Activated naive CD8-positive, alpha-beta T cell treated with anti-CD3 and anti-CD28 coated beads, Interleukin-2, amount 10 ng/mL, durations not matched to agents 7 days and 5 days (primary cell): ENCODE measurements around the gene HES1. TPM values are rescaled to one million over a fixed set of nuclear protein-coding genes. Genes with fewer than 3 reads are reported as not detected.

ENCODE experiments used
- ATAC-seq: fragments of 150-1000 bp; cut with Tn5 transposase; one replicate; pipeline ENCODE4 v1.10.0; 2021; ENCODE audit warnings: low read depth, moderate library complexity
- POLR2A ChIA-PET: fragments of 350-600 bp; sonication (Branson Sonifier 250); formaldehyde crosslinking; loops from one replicate; lab custom pipeline; 2021; ENCODE audit warnings: antibody characterized with exemption; lab: Charles Lee
- DNase-seq: peaks from one replicate; pipeline ENCODE4 v3.0.0; 2021
- H3K27ac Mint-ChIP-seq: one replicate; pipeline ENCODE4 v1.8.0; 2022; ENCODE audit warnings: mild to moderate bottlenecking, mixed read lengths
- H3K27me3 Mint-ChIP-seq: one replicate; pipeline ENCODE4 v1.8.0; 2022; ENCODE audit warnings: mild to moderate bottlenecking, moderate library complexity, mixed read lengths
- H3K36me3 Mint-ChIP-seq: one replicate; pipeline ENCODE4 v1.8.0; 2021; ENCODE audit warnings: mild to moderate bottlenecking, mixed read lengths
- H3K4me1 Mint-ChIP-seq: one replicate; pipeline ENCODE4 v1.8.0; 2021; ENCODE audit warnings: mixed read lengths
- H3K4me3 Mint-ChIP-seq: one replicate; pipeline ENCODE4 v1.8.0; 2022; ENCODE audit warnings: mild to moderate bottlenecking, moderate library complexity, mixed read lengths
- H3K9me3 Mint-ChIP-seq: one replicate; pipeline ENCODE4 v1.8.0; 2021; ENCODE audit warnings: mixed read lengths
- total RNA-seq, 2 experiments: library from RNA; stranded (reverse); gene quantifications; one replicate each; pipeline ENCODE4 v1.2.3, GENCODE V29; 2021

Gene HES1
- total RNA-seq, 2 experiments from 2014 or later, result not detected

DNA sequence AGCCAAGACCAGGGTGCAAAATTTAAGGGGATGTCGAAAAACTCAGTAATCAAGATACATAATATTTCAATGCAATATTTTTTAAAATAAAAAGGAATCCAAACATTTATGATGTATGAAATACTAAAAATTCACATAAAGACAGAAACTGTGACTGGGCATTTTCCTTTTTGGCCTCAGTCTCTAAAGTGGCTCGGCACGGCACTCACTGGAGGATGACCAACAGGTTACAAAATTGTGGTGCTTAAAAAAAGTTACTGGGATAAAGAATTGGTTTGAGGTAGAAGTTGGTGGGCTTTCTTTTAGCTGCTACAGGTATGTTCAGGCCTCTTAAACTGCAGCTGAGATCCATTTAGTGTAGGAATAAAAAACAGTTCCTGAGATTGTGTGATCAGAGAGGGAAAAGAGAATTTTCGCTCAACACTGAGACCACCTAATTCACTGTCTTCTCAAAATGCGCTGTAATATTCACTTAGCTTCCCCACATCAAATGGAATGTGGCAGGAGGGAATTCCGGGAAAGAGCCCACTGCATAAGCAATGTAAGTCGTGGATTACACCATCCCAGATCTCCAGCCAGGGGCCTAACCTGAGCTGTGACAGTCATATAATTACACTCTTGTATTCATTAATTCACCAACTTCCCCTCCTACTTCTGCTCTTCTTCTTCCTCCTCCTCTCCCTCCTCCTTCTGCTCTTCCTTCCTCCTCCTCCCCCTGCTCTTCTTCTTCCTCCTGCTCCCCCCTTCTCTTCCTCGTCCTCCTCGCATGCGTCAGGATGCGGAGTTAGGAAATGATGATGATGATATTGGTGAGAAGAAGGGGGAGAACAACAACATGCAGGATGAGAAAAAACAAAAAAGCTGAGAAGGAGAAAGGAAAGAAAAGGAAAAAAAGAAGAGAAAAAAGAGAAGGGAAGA is 45.9 kb downstream of the HES1 start:
- POLR2A ChIA-PET, result no interaction called here
- H3K4me1 Mint-ChIP-seq, result peaks cover 4% of the 10 kb centered on the region
- no peaks in the 10 kb centered on the region for H3K36me3 Mint-ChIP-seq
- no peaks in the 10 kb centered on the region for H3K9me3 Mint-ChIP-seq
- DNase-seq (no peak), ATAC-seq (no peak)
- H3K27ac Mint-ChIP-seq, result no peak overlapping the region
- peaks cover 12% of the 10 kb centered on the region for H3K27me3 Mint-ChIP-seq
- H3K4me3 Mint-ChIP-seq, result no peak overlapping the region

DNA sequence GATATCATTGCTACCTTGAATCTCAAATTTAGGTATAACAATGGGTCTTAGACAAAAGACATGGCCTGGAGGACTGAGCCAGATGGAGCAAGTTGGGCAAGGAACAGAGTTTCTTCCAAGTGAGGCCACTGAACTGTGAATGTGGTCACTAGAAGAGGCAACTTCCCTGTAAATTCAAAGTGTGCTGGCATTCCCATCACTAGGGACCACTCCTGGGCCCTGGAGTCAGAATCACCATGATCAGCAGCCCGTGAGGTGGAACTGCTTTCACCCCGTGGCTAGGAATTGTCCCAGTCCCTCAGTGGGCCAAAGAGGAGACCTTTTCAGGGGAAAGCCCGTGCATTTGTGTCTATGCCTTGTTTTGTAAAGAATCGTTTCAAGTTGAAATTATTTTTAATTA is 47.3 kb downstream of the HES1 start:
- no peaks in the 10 kb centered on the region for H3K9me3 Mint-ChIP-seq
- POLR2A ChIA-PET, result no interaction called here
- peaks cover 2% of the 10 kb centered on the region for H3K4me1 Mint-ChIP-seq
- no peak overlapping the region for H3K27ac Mint-ChIP-seq
- no peaks in the 10 kb centered on the region for H3K36me3 Mint-ChIP-seq
- peaks cover 8% of the 10 kb centered on the region for H3K27me3 Mint-ChIP-seq
- H3K4me3 Mint-ChIP-seq, result no peak overlapping the region
- DNase-seq, result no peak
- ATAC-seq, result no peak

DNA sequence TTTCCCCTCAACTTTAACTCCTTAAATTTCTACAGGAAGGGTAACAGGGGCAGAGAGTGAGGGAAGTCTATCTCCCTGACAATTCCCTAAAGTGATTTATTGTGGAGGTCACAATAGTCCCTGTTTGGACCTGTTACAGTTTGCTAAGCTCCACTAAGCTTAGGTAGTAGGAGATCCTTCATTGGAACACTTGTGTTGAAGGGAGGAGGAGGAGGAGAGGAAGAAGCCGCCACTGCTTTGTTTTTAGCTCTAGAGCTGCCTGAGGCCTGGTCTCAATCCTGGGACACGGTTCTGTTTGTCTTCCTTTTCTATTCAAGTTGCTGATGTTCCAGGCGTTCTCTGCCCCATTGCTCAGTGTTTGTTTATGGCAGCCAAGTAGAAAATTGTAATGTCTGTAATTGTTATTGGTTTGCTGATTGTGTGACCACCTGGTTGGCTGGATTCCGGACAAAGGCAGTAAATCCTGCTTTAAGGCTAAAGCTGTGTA is 48.4 kb downstream of the HES1 start:
- H3K4me1 Mint-ChIP-seq, result peaks cover 2% of the 10 kb centered on the region
- H3K27ac Mint-ChIP-seq, result no peak overlapping the region
- ATAC-seq (no peak), DNase-seq (no peak)
- H3K36me3 Mint-ChIP-seq, result no peaks in the 10 kb centered on the region
- no peaks in the 10 kb centered on the region for H3K9me3 Mint-ChIP-seq
- no peak overlapping the region for H3K4me3 Mint-ChIP-seq
- H3K27me3 Mint-ChIP-seq, result peaks cover 6% of the 10 kb centered on the region
- POLR2A ChIA-PET, result no interaction called here

DNA sequence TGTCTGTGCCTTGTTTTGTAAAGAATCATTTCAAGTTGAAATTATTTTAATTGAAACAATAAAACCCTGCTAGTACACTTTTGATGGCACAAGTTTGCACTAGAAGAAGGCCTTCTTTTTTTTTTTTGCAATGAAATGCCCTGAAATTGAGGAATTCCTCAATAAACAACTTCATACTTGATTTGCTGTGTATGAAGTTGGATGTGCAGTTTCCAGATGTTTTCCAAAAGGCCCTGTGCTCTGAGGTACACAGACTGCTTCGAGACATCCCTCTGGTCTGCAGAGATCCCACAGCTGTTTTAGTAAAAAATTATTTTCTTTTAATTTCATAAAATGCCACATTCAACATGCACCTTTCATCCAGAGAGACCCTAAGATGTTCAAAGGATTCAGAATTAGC is 48.9 kb downstream of the HES1 start:
- DNase-seq (no peak), ATAC-seq (no peak)
- peaks cover 2% of the 10 kb centered on the region for H3K4me1 Mint-ChIP-seq
- no peak overlapping the region for H3K27ac Mint-ChIP-seq
- no peaks in the 10 kb centered on the region for H3K36me3 Mint-ChIP-seq
- POLR2A ChIA-PET, result no interaction called here
- peaks cover 3% of the 10 kb centered on the region for H3K27me3 Mint-ChIP-seq
- H3K4me3 Mint-ChIP-seq, result no peak overlapping the region
- no peaks in the 10 kb centered on the region for H3K9me3 Mint-ChIP-seq

DNA sequence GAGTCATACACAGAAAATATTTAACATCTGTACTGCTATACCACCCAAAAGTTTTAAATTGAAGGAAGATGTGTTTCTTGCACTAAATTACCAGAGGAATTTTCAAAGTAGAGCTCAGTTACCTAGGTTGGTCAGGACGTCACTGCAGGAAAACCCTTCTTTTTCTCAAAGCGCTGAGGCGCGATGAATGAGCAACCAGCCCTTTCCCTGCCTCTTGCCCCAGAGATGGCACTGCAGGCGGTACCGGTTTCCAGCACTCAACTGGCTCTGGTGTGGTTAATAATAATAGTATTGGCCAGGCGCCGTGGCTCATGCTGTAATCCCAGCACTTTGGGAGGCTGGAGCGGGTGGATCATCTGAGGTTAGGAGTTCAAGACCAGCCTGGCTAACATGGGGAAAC is 49.3 kb downstream of the HES1 start:
- H3K36me3 Mint-ChIP-seq, result no peaks in the 10 kb centered on the region
- DNase-seq, result no peak
- POLR2A ChIA-PET, result no interaction called here
- ATAC-seq, result no peak
- peaks cover 3% of the 10 kb centered on the region for H3K27me3 Mint-ChIP-seq
- H3K4me3 Mint-ChIP-seq, result no peak overlapping the region
- H3K27ac Mint-ChIP-seq, result no peak overlapping the region
- no peaks in the 10 kb centered on the region for H3K9me3 Mint-ChIP-seq
- H3K4me1 Mint-ChIP-seq, result peaks cover 2% of the 10 kb centered on the region

DNA sequence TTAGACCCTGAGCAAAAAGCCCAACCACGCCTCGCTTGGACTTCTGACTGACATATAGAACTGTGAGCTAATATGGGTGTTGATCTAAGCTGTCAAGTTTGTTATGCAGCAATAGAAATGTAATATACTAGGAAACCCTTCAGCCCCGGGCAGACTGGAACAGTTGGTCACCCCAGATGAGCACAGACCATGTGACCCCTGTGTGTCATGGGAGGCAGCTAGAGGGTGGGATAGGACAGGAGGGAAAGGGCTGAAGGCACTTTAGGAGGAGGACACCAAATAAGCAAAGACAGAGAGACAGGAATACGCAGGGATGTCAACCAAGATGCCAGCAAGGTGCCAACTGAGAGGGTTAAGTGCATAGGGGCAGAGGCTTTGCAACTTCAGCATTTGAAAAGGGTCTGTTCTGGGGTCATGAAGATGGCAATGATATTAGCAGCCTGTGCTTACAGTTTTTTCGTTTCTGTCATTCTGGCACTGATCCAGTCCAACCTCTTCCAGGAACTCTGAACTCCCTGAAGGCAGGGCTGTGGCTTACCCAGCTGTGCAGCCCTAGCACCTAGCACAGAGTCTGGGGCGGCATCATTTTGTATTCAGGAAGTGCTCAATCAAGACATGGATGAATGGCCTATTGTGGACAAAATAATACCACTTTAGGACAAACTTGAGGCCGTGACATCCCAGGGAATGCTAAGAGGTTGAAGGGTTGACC is 51.4 kb downstream of the HES1 start:
- no peak for ATAC-seq
- H3K27me3 Mint-ChIP-seq, result peaks cover 3% of the 10 kb centered on the region
- POLR2A ChIA-PET, result no interaction called here
- peaks cover 2% of the 10 kb centered on the region for H3K4me1 Mint-ChIP-seq
- peak overlapping the region; percentile 58 for H3K27ac Mint-ChIP-seq
- DNase-seq, result no peak
- H3K36me3 Mint-ChIP-seq, result no peaks in the 10 kb centered on the region
- no peak overlapping the region for H3K4me3 Mint-ChIP-seq
- H3K9me3 Mint-ChIP-seq, result no peaks in the 10 kb centered on the region

Other genes with a start within 250 kb of the HES1 start
- gene CPN2, start 215.2 kb downstream of the HES1 start, total RNA-seq, result not detected
- not detected for gene LRRC15, start 233.6 kb downstream of the HES1 start, total RNA-seq